ENCODE measurements around the gene IFI27. TPM values are rescaled to one million over a fixed set of nuclear protein-coding genes. Genes with fewer than 3 reads are reported as not detected.

The IFI27 gene
- total and polyA plus RNA-seq, 3 donors from 2014 or later = 312 to 531 (median 388) TPM

DNA sequence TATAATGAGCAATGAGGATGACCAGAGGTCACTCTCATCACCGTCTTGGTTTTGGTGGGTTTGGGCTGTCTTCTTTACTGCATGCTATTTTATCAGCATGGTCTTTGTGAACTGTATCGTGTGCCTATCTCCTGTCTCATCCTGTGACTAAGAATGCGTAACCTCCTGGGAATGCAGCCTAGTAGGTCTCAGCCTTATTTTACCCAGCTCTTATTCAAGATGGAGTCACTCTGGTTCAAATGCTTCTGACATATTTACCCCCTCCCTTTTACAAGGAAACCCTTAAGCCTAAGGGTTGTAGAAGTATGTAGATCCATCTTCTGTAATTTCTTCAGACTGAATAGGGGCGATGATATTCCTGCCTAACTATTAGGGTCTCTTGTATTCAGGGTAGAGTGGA lies 21.1 kb upstream of the IFI27 start:
- H3K9me3 ChIP-seq = no peaks in the 10 kb centered on the region
- no peak for DNase-seq
- H3K36me3 ChIP-seq (ENCODE audit: low read depth, missing control alignments) = no peaks in the 10 kb centered on the region
- H3K27ac ChIP-seq = no peak overlapping the region
- TF ChIP-seq, protein P1, sequence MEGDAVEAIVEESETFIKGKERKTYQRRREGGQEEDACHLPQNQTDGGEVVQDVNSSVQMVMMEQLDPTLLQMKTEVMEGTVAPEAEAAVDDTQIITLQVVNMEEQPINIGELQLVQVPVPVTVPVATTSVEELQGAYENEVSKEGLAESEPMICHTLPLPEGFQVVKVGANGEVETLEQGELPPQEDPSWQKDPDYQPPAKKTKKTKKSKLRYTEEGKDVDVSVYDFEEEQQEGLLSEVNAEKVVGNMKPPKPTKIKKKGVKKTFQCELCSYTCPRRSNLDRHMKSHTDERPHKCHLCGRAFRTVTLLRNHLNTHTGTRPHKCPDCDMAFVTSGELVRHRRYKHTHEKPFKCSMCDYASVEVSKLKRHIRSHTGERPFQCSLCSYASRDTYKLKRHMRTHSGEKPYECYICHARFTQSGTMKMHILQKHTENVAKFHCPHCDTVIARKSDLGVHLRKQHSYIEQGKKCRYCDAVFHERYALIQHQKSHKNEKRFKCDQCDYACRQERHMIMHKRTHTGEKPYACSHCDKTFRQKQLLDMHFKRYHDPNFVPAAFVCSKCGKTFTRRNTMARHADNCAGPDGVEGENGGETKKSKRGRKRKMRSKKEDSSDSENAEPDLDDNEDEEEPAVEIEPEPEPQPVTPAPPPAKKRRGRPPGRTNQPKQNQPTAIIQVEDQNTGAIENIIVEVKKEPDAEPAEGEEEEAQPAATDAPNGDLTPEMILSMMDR (IDR thresholded peaks at IDR 0.05) = no peak
- TF ChIP-seq POLR2A (IDR thresholded peaks at IDR 0.05) = no peak
- 81 to 84% methylated on average over 4 of the region's 4 CpGs for WGBS, 2 donors
- H3K27me3 ChIP-seq = no peaks in the 10 kb centered on the region
- no peak overlapping the region for H3K4me3 ChIP-seq
- H3K4me1 ChIP-seq = peaks cover 8% of the 10 kb centered on the region
- intact Hi-C loops (cut with DNase I; ENCODE audit: low total_unique reads) = no loop called here

DNA sequence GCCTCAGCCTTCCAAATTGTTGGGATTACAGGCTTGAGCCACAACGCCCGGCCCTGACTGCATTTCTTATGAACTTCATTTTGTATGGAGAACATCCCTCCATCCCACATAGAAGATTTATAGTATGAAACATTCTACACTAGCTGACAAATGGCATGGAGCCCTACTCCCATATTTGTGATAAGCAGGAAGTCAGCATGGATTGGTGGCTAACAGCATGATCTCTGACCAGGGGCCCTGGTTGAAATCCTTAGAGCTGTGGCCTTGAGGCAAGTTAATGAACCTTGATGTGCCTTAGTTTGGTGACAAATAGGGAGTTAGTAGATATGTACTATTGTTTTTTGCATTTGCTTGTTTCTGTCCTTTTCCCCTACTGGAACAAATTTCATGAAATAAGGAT lies 17.1 kb upstream of the IFI27 start:
- no peaks in the 10 kb centered on the region for H3K4me1 ChIP-seq
- no peak overlapping the region for H3K4me3 ChIP-seq
- TF ChIP-seq POLR2A (IDR thresholded peaks at IDR 0.05) = no peak
- TF ChIP-seq, protein P1 (IDR thresholded peaks at IDR 0.05) = no peak
- intact Hi-C loops (cut with DNase I; ENCODE audit: low total_unique reads) = no loop called here
- no peak overlapping the region for H3K27ac ChIP-seq
- no peaks in the 10 kb centered on the region for H3K9me3 ChIP-seq
- 80 to 83% methylated on average over 2 of the region's 2 CpGs for WGBS, 2 donors
- H3K36me3 ChIP-seq (ENCODE audit: low read depth, missing control alignments) = no peaks in the 10 kb centered on the region
- H3K27me3 ChIP-seq = no peaks in the 10 kb centered on the region
- no peak for DNase-seq

DNA sequence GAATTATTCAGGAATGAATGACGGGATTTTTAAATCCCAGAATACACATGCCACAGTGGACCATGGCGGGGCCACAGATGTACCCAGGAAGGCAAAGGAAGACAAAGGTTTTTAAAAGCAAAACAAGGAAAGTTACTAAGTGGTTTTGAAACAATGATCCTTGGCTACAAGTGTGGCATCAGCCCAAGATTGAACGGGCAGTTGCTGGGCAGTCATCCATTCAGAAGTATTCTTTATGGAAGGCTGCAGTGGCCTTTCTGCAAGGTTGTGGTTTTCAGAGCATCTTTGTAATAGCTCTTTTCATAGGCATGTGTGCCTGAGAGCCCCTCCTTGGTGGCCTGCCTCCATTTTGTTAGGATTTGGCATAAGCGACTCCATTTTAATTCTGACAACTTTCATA lies 13.4 kb upstream of the IFI27 start:
- H3K4me1 ChIP-seq = no peaks in the 10 kb centered on the region
- no peak overlapping the region for H3K27ac ChIP-seq
- no peak overlapping the region for H3K4me3 ChIP-seq
- intact Hi-C loops (cut with DNase I; ENCODE audit: low total_unique reads) = no loop called here
- H3K9me3 ChIP-seq = no peaks in the 10 kb centered on the region
- DNase-seq = no peak
- H3K36me3 ChIP-seq (ENCODE audit: low read depth, missing control alignments) = no peaks in the 10 kb centered on the region
- TF ChIP-seq, protein P1 (IDR thresholded peaks at IDR 0.05) = no peak
- TF ChIP-seq POLR2A (IDR thresholded peaks at IDR 0.05) = no peak
- WGBS, 2 donors = 79 to 84% methylated on average over 4 of the region's 4 CpGs
- H3K27me3 ChIP-seq = no peaks in the 10 kb centered on the region

DNA sequence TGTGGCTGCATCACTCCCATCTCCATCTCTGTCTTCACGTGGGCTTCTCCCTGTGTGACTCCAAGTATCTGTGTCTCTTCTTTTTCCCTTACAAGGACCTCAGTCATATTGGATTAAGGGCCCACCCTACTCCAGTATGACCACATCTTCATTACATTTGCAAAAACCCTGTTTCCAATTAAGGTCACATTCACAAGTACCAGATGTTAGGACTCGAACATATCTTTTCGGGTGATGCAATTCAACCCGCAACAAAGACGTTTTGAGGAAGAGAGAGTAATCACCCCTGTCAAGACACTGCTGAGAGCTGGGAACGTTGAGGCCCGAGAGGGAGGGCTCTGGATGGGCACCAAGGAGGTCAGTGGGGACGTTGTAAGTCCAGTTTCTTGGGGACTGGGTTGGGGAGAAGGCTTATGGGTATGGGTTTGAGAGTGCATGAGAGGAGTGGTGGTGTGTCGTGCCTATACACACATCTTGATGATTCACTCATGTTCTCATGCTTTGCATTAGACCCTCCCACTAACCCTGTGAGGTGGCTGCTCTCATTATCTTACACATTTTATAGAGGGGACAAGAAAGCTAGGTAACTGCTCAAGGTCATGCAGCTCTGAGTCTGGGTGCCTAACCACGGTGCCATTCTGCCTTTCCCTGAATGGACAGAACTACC lies 12.1 kb upstream of the IFI27 start:
- Histone ChIP-seq H3K4me1 (peaks cover 5% of the 10 kb centered on the region), H3K4me3 (no peak overlapping the region), H3K36me3 (ENCODE audit: low read depth, missing control alignments) (no peaks in the 10 kb centered on the region), H3K9me3 (no peaks in the 10 kb centered on the region), H3K27ac (no peak overlapping the region), H3K27me3 (no peaks in the 10 kb centered on the region)
- no peak for DNase-seq
- 77 to 81% methylated on average over 10 of the region's 10 CpGs for WGBS, 2 donors
- intact Hi-C loops (cut with DNase I; ENCODE audit: low total_unique reads) = no loop called here
- TF ChIP-seq, protein P1 (IDR thresholded peaks at IDR 0.05) = no peak
- TF ChIP-seq POLR2A (IDR thresholded peaks at IDR 0.05) = no peak

DNA sequence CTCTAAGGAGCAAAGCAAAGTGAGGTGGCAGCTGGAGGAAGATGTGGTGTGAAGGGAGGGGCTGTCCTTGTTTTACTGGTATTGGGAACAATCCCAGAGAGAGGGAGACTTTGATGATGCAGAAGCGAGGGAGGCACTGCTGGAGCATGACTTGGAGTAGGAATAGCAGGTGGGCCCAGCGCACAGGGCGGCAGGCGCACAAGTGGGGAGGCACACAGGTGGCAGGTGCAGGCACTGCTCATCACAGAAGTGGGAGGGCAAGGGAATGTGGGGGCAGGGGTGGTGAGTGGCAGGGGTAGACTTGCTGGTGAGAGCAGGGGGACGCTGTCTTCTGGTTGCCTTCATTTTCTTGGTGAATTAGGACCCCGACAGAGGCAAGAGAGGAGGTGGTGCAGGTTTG lies 11.5 kb upstream of the IFI27 start:
- intact Hi-C loops (cut with DNase I; ENCODE audit: low total_unique reads) = no loop called here
- peaks cover 10% of the 10 kb centered on the region for H3K4me1 ChIP-seq
- no peak overlapping the region for H3K27ac ChIP-seq
- no peak for DNase-seq
- TF ChIP-seq, protein P1 (IDR thresholded peaks at IDR 0.05) = no peak
- TF ChIP-seq POLR2A (IDR thresholded peaks at IDR 0.05) = no peak
- no peak overlapping the region for H3K4me3 ChIP-seq
- H3K27me3 ChIP-seq = no peaks in the 10 kb centered on the region
- WGBS, 2 donors = 78 to 90% methylated on average over 6 of the region's 6 CpGs
- H3K36me3 ChIP-seq (ENCODE audit: low read depth, missing control alignments) = no peaks in the 10 kb centered on the region
- H3K9me3 ChIP-seq = no peaks in the 10 kb centered on the region

All from testis (tissue), 3 donors.